NCI-H460 (cell line): ENCODE data around the gene DHCR7. TPM values are rescaled to one million over a fixed set of nuclear protein-coding genes. Genes with fewer than 3 reads are reported as not detected.

ENCODE experiments used
- DNase-seq: peaks from one replicate; pipeline ENCODE4 v3.0.0-alpha.2; 2016; ENCODE audit warnings: low read depth; ENCODE audit errors: extremely low read depth
- small RNA-seq, 2 experiments: library from RNA; depleted of rRNA; stranded (forward); fragments of <200 nt; gene quantifications; one replicate each; pipeline ENCODE3, GENCODE V24; 2014
- total RNA-seq: library from RNA; depleted of rRNA; stranded (reverse); fragments of >200 nt; shearing (Covaris generic); gene quantifications from 2 replicates; pipeline ENCODE4 v1.2.3, GENCODE V29; 2014; rRNA removed

DHCR7 gene
- total RNA-seq, 1 experiment from 2014 or later, result 37.0 TPM

DNA sequence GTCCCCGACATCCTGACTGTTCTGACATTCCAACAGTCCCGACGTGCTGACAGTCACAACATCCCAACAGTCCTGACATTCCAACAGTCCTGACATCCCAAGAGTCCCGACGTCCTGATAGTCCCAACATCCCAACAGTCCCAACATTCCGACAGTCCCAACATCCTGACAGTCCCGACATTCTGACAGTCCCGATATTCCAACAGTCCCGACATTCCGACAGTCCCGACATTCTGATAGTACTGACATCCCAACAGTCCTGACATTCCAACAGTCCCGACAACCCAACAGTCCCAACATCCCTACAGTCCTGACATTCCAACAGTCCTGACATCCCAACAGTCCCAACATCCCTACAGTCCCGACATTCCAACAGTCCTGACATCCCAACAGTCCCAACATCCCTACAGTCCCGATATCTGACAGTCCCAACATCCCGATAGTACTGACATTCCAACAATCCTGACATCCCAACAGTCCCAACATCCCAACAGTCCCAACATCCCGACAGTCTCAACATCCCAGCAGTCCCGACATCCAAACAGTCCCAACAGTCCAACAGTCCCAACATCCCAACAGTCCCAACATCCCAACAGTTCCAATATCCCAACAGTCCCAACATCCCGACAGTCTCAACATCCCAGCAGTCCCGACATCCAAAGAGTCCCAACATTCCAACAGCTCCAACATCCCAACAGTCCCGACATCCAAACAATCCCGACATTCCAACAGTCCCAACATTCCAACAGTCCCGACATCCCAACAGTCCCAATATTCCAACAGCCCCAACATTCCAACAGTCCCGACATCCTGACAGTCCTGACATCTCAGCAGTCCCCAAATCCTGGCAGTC is 60.2 kb downstream of the DHCR7 start:
- DNase-seq, result no peak

DNA sequence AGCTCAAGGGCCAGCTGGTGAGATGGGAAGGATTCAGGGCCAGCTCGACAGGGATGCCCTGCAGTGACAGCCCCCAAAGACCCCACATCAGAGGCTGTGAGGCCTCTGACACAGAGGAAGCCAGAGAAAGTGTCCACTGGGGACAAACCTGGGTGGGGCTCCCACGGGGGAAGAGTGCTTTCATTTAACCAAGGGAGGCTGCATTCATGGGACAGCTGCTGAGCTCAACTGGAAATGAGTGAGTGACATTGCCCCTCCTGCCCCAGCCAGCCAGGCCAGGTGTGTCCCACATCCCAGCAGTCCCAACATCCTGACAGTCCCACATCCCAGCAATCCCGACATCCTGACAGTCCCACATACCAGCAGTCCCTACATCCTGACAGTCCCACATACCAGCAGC is 61.0 kb downstream of the DHCR7 start:
- no peak for DNase-seq

GRCh38 chr11:71386202-71386601 is 62.0 kb downstream of the DHCR7 start:
- no peak for DNase-seq

- DNase-seq, result no peak
Observed at GRCh38 chr11:71385091-71385490, 63.1 kb downstream of the DHCR7 start.

GRCh38 chr11:71384561-71384960 is 63.6 kb downstream of the DHCR7 start:
- no peak for DNase-seq

Small RNA genes lying within 50 kb of the gene (small RNA-seq; reads per million reads assigned to genes)
- 0 reads per million in 2 experiments for gene MIR6754

Other genes starting within 250 kb of the DHCR7 start
- 5.3 and 6.8 TPM in 2 replicates for gene SHANK2, start 195.8 kb downstream of the DHCR7 start, total RNA-seq
- 41.9 and 54.3 TPM in 2 replicates for gene NADSYN1, start 4.8 kb upstream of the DHCR7 start, total RNA-seq
- gene KRTAP5-7, start 78.9 kb upstream of the DHCR7 start, total RNA-seq, result not detected in 2 replicates
- gene KRTAP5-8, start 89.6 kb upstream of the DHCR7 start, total RNA-seq, result not detected in 2 replicates
- gene KRTAP5-9, start 100.0 kb upstream of the DHCR7 start, total RNA-seq, result not detected in 2 replicates
- not detected in 2 replicates for gene KRTAP5-10, start 117.2 kb upstream of the DHCR7 start, total RNA-seq
- not detected in 2 replicates for gene KRTAP5-11, start 134.5 kb upstream of the DHCR7 start, total RNA-seq